GM12873 (cell line): ENCODE measurements around the gene C18orf63.

Source experiments
- CTCF ChIP-seq: IDR thresholded peaks from 2 replicates; pipeline ENCODE4 v1.5.1; 2012; ENCODE audit warnings: low read depth, mild to moderate bottlenecking, moderate library complexity, low read length, control low read depth; ENCODE audit not compliant: insufficient read depth; ENCODE audit errors: missing control alignments

C18orf63 gene

GRCh38 chr18:74402806-74403433, 87.3 kb downstream of the C18orf63 start:
- no peak for TF ChIP-seq CTCF

- TF ChIP-seq CTCF, result no peak
These were observed 92.2 kb downstream of the C18orf63 start for GRCh38 chr18:74407888-74408287.
